Measurements from ENCODE around the gene HGFAC. TPM values are rescaled to one million over a fixed set of nuclear protein-coding genes. Genes with fewer than 3 reads are reported as not detected.

HGFAC gene
- total RNA-seq, 1 experiment from 2014 or later: 0.20 TPM

DNA sequence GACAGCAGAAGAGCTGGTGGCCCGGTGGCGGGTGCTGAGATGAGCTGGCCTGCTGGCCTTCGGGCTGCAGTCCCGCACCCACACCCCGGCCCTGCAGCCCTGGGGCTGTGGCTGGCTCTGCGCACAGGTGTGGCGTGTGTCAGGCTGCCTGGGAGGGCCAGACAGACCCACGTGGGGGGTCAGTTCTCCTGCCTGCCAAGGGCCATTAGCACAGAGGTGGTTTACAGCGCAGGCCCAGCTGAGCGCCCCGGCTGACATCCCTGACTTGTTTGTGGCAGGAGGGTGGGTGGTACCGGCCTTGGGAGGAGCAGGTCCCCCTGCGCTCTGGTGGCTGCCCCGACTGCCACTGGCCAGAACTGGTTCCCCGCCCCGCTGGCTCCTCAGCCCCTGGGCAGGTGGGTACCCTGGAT is 9.4 kb upstream of the HGFAC start (continued):
- TF ChIP-seq NR2C2 (CRISPR knock-in tag; IDR thresholded peaks at IDR 0.05) (no peak), RORB (CRISPR knock-in tag; IDR thresholded peaks at IDR 0.05) (no peak), OVOL2 (CRISPR knock-in tag; IDR thresholded peaks at IDR 0.05; ENCODE audit: borderline replicate concordance) (no peak), JAZF1 (CRISPR knock-in tag; IDR thresholded peaks at IDR 0.05) (no peak), JUN (CRISPR knock-in tag; IDR thresholded peaks at IDR 0.05) (no peak)
- TF ChIP-seq, protein P1, sequence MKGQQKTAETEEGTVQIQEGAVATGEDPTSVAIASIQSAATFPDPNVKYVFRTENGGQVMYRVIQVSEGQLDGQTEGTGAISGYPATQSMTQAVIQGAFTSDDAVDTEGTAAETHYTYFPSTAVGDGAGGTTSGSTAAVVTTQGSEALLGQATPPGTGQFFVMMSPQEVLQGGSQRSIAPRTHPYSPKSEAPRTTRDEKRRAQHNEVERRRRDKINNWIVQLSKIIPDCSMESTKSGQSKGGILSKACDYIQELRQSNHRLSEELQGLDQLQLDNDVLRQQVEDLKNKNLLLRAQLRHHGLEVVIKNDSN (CRISPR knock-in tag; IDR thresholded peaks at IDR 0.05): no peak
- TF ChIP-seq, protein P2, sequence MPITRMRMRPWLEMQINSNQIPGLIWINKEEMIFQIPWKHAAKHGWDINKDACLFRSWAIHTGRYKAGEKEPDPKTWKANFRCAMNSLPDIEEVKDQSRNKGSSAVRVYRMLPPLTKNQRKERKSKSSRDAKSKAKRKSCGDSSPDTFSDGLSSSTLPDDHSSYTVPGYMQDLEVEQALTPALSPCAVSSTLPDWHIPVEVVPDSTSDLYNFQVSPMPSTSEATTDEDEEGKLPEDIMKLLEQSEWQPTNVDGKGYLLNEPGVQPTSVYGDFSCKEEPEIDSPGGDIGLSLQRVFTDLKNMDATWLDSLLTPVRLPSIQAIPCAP (CRISPR knock-in tag; IDR thresholded peaks at IDR 0.05): no peak
- TF ChIP-seq, protein P3, sequence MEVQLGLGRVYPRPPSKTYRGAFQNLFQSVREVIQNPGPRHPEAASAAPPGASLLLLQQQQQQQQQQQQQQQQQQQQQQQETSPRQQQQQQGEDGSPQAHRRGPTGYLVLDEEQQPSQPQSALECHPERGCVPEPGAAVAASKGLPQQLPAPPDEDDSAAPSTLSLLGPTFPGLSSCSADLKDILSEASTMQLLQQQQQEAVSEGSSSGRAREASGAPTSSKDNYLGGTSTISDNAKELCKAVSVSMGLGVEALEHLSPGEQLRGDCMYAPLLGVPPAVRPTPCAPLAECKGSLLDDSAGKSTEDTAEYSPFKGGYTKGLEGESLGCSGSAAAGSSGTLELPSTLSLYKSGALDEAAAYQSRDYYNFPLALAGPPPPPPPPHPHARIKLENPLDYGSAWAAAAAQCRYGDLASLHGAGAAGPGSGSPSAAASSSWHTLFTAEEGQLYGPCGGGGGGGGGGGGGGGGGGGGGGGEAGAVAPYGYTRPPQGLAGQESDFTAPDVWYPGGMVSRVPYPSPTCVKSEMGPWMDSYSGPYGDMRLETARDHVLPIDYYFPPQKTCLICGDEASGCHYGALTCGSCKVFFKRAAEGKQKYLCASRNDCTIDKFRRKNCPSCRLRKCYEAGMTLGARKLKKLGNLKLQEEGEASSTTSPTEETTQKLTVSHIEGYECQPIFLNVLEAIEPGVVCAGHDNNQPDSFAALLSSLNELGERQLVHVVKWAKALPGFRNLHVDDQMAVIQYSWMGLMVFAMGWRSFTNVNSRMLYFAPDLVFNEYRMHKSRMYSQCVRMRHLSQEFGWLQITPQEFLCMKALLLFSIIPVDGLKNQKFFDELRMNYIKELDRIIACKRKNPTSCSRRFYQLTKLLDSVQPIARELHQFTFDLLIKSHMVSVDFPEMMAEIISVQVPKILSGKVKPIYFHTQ (CRISPR knock-in tag; IDR thresholded peaks at IDR 0.05): no peak
- TF ChIP-seq, protein P4, sequence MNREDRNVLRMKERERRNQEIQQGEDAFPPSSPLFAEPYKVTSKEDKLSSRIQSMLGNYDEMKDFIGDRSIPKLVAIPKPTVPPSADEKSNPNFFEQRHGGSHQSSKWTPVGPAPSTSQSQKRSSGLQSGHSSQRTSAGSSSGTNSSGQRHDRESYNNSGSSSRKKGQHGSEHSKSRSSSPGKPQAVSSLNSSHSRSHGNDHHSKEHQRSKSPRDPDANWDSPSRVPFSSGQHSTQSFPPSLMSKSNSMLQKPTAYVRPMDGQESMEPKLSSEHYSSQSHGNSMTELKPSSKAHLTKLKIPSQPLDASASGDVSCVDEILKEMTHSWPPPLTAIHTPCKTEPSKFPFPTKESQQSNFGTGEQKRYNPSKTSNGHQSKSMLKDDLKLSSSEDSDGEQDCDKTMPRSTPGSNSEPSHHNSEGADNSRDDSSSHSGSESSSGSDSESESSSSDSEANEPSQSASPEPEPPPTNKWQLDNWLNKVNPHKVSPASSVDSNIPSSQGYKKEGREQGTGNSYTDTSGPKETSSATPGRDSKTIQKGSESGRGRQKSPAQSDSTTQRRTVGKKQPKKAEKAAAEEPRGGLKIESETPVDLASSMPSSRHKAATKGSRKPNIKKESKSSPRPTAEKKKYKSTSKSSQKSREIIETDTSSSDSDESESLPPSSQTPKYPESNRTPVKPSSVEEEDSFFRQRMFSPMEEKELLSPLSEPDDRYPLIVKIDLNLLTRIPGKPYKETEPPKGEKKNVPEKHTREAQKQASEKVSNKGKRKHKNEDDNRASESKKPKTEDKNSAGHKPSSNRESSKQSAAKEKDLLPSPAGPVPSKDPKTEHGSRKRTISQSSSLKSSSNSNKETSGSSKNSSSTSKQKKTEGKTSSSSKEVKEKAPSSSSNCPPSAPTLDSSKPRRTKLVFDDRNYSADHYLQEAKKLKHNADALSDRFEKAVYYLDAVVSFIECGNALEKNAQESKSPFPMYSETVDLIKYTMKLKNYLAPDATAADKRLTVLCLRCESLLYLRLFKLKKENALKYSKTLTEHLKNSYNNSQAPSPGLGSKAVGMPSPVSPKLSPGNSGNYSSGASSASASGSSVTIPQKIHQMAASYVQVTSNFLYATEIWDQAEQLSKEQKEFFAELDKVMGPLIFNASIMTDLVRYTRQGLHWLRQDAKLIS (CRISPR knock-in tag; IDR thresholded peaks at IDR 0.05; ENCODE audit: borderline replicate concordance): no peak
- TF ChIP-seq, protein P5, sequence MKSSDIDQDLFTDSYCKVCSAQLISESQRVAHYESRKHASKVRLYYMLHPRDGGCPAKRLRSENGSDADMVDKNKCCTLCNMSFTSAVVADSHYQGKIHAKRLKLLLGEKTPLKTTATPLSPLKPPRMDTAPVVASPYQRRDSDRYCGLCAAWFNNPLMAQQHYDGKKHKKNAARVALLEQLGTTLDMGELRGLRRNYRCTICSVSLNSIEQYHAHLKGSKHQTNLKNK (CRISPR knock-in tag; IDR thresholded peaks at IDR 0.05): no peak
- TF ChIP-seq, protein P6, sequence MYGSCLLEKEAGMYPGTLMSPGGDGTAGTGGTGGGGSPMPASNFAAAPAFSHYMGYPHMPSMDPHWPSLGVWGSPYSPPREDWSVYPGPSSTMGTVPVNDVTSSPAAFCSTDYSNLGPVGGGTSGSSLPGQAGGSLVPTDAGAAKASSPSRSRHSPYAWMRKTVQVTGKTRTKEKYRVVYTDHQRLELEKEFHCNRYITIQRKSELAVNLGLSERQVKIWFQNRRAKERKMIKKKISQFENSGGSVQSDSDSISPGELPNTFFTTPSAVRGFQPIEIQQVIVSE (CRISPR knock-in tag; IDR thresholded peaks at IDR 0.05; ENCODE audit: borderline replicate concordance): no peak

DNA sequence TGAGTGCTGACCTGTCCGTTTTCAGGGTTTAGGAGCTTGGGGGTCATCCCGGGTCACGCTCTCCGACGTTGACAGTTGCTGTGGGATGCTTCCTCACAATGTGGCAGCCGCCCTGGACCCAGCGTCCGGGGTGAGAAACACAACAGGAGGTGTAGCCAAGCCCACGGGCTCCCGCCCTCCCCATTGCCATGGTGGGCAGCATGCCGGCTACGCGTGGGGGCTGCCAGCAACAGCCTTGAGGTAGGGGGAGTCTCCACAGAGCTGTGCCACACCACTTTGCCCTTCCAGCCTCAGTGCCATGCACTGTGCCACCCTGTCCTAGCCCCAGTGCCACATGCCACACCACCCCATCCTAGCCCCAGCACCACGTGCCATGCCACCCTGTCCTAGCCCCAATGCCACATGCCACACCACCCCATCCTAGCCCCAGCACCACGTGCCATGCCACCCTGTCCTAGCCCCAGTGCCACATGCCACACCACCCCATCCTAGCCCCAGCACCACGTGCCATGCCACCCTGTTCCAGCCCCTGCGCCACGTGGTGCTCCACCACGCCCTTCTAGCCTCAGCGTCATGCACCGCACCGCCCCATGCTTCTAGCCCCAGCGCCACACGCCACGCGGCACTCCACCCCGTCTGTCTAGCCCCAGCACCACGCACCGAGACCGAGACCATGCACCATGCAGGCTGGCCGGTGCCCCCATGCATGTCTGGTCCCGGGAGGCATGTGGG is 8.5 kb upstream of the HGFAC start:
- DNase-seq (ENCODE audit: low spot score) (no peak), ATAC-seq (no peak)
- Mint-ChIP-seq H3K9me3 (no peaks in the 10 kb centered on the region), H3K27ac (no peak overlapping the region), H3K4me1 (no peaks in the 10 kb centered on the region), H3K27me3 (ENCODE audit: low read depth) (no peaks in the 10 kb centered on the region), H3K36me3 (no peaks in the 10 kb centered on the region), H3K4me3 (no peak overlapping the region)
- CTCF ChIA-PET: no interaction called here
- POLR2A ChIA-PET: no interaction called here
- TF ChIP-seq, protein P7, sequence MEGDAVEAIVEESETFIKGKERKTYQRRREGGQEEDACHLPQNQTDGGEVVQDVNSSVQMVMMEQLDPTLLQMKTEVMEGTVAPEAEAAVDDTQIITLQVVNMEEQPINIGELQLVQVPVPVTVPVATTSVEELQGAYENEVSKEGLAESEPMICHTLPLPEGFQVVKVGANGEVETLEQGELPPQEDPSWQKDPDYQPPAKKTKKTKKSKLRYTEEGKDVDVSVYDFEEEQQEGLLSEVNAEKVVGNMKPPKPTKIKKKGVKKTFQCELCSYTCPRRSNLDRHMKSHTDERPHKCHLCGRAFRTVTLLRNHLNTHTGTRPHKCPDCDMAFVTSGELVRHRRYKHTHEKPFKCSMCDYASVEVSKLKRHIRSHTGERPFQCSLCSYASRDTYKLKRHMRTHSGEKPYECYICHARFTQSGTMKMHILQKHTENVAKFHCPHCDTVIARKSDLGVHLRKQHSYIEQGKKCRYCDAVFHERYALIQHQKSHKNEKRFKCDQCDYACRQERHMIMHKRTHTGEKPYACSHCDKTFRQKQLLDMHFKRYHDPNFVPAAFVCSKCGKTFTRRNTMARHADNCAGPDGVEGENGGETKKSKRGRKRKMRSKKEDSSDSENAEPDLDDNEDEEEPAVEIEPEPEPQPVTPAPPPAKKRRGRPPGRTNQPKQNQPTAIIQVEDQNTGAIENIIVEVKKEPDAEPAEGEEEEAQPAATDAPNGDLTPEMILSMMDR (IDR thresholded peaks at IDR 0.05): no peak
- no peak for TF ChIP-seq CREB1 (CRISPR knock-in tag; IDR thresholded peaks at IDR 0.05)
- TF ChIP-seq, protein P1 (CRISPR knock-in tag; IDR thresholded peaks at IDR 0.05): no peak
- no peak for TF ChIP-seq GTF2I (CRISPR knock-in tag; conservative IDR thresholded peaks at IDR 0.05)
- no peak for TF ChIP-seq ZNF317 (CRISPR knock-in tag; IDR thresholded peaks at IDR 0.05; ENCODE audit: borderline replicate concordance, low read depth)
- no peak for TF ChIP-seq NR2C2 (CRISPR knock-in tag; IDR thresholded peaks at IDR 0.05)
- TF ChIP-seq, protein P8, sequence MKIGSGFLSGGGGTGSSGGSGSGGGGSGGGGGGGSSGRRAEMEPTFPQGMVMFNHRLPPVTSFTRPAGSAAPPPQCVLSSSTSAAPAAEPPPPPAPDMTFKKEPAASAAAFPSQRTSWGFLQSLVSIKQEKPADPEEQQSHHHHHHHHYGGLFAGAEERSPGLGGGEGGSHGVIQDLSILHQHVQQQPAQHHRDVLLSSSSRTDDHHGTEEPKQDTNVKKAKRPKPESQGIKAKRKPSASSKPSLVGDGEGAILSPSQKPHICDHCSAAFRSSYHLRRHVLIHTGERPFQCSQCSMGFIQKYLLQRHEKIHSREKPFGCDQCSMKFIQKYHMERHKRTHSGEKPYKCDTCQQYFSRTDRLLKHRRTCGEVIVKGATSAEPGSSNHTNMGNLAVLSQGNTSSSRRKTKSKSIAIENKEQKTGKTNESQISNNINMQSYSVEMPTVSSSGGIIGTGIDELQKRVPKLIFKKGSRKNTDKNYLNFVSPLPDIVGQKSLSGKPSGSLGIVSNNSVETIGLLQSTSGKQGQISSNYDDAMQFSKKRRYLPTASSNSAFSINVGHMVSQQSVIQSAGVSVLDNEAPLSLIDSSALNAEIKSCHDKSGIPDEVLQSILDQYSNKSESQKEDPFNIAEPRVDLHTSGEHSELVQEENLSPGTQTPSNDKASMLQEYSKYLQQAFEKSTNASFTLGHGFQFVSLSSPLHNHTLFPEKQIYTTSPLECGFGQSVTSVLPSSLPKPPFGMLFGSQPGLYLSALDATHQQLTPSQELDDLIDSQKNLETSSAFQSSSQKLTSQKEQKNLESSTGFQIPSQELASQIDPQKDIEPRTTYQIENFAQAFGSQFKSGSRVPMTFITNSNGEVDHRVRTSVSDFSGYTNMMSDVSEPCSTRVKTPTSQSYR (CRISPR knock-in tag; IDR thresholded peaks at IDR 0.05): no peak

All from WTC11 (cell line).